ENCODE measurements around the gene PRODH2.

PRODH2 gene

GRCh38 chr19:35858311-35858710 lies 45.7 kb upstream of the PRODH2 start:
- H3K4me3 ChIP-seq (ENCODE audit: low read depth, low read length) = no peak overlapping the region
- H3K27me3 ChIP-seq = no peaks in the 10 kb centered on the region
- no peak for DNase-seq
- no peaks in the 10 kb centered on the region for H3K9me3 ChIP-seq
- no peak for TF ChIP-seq CTCF (IDR thresholded peaks at IDR 0.05; ENCODE audit: low read depth, low read length)
- no peaks in the 10 kb centered on the region for H3K36me3 ChIP-seq
- H3K4me1 ChIP-seq = no peaks in the 10 kb centered on the region

GRCh38 chr19:35856546-35857149 lies 44.0 kb upstream of the PRODH2 start, which contains the start of gene KIRREL2:
TSS of gene KIRREL2 (plus strand) at chr19:35856911. CDS start at chr19:35857120, 209 bp downstream.
- Histone ChIP-seq H3K9me3 (no peaks in the 10 kb centered on the region), H3K27me3 (no peaks in the 10 kb centered on the region), H3K36me3 (no peaks in the 10 kb centered on the region), H3K4me3 (ENCODE audit: low read depth, low read length) (peak within 1 kb of the TSS; percentile 75), H3K4me1 (no peaks in the 10 kb centered on the region)
- no peak for TF ChIP-seq CTCF (IDR thresholded peaks at IDR 0.05; ENCODE audit: low read depth, low read length)
- peak; percentile 49 for DNase-seq

DNA sequence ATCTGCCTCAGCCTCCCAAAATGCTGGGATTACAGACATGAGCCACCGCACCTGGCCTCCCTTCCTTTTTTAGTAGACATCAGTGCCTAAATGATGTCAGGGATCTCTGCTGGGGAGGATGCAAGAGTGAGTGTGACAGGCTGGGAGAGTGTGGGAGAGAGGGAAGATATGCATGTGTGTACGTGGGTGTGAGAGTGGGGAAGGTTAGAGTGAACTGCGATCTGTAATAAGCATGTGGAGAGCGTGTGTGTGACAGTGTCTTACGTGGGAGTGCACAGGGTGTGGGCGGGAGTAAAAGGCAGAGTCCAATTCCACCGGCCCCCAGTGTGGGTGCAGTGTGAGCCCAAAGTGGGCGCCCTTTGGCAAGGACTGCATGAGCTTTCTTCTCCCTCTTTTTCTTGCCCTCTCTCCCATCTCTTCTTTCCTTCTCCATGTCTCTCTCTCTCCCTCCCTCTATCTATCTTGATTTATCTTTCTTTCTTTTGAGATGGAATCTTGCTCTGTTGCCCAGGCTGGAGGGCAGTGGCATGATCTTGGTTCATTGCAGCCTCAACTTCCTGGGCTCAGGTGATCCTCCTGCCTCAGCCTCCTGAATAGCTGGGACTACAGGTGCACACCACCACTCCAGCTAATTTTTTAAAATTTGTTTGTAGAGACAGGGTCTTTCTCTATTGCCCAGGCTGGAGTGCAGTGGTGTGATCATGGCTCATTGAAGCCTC lies 40.6 kb upstream of the PRODH2 start:
- Histone ChIP-seq H3K27me3 (no peaks in the 10 kb centered on the region), H3K4me1 (no peaks in the 10 kb centered on the region), H3K9me3 (no peaks in the 10 kb centered on the region), H3K4me3 (ENCODE audit: low read depth, low read length) (no peak overlapping the region), H3K36me3 (no peaks in the 10 kb centered on the region)
- DNase-seq = no peak
- no peak for TF ChIP-seq CTCF (IDR thresholded peaks at IDR 0.05; ENCODE audit: low read depth, low read length)

- H3K4me1 ChIP-seq = no peaks in the 10 kb centered on the region
- no peaks in the 10 kb centered on the region for H3K27me3 ChIP-seq
- DNase-seq = no peak
- no peak within 1 kb of the TSS for H3K4me3 ChIP-seq (ENCODE audit: low read depth, low read length)
- no peaks in the 10 kb centered on the region for H3K9me3 ChIP-seq
- TF ChIP-seq CTCF (IDR thresholded peaks at IDR 0.05; ENCODE audit: low read depth, low read length) = no peak
- no peaks in the 10 kb centered on the region for H3K36me3 ChIP-seq
These were observed 39.6 kb upstream of the PRODH2 start, which contains the start of gene NPHS1 for GRCh38 chr19:35852029-35852780. TSS of gene NPHS1 (minus strand) at chr19:35852504. CDS start at chr19:35851837, 667 bp downstream.

DNA sequence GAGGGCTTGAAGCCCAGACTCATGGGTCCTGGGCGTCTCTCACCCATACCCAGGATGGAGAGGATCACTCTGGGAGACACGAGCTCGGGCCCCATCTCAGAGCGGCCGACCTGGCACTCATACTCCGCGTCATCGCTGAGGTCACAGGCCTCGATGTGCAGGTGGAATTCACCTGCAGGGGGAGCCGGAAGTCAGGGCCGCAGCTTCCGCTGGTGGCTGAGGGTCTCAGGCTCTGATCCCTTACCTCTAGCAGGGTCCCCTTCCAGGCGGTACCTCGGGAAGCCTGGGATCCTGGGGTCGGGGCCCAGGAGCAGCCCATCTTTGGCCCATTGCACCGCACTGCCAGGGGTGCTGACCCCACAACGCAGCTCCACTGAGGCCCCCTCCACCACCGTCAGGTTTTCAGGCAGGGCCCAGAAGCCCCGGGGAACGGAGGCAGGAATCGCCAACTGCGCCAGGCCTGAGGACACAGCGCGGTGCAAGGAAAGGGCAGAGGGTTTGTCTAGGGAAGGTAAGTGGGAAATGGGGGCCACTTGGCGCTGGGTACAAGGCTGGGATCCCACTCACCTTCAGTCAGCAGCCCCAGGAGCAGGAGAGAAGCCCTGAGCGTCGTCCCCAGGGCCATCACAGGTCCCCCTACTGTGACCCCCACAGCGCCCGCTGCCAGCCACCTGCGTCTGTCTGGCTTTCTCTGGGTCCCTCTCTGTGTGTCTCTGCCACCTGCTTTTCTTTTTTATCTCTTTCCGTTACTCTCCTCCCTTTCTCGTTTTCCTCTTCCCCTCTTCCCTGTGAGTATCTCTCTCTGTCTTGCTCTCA lies 38.8 kb upstream of the PRODH2 start:
- H3K4me1 ChIP-seq = no peaks in the 10 kb centered on the region
- TF ChIP-seq CTCF (IDR thresholded peaks at IDR 0.05; ENCODE audit: low read depth, low read length) = peak; percentile 60
- H3K9me3 ChIP-seq = no peaks in the 10 kb centered on the region
- peak; percentile 64 for DNase-seq
- H3K4me3 ChIP-seq (ENCODE audit: low read depth, low read length) = no peak overlapping the region
- H3K36me3 ChIP-seq = no peaks in the 10 kb centered on the region
- H3K27me3 ChIP-seq = peaks cover 4% of the 10 kb centered on the region
